ENCODE results near the gene VAMP4. TPM values are rescaled to one million over a fixed set of nuclear protein-coding genes. Genes with fewer than 3 reads are reported as not detected.
A peak's percentile ranks its signal among the peaks of the same experiment; 100 is the strongest.

VAMP4 gene
- total and polyA plus RNA-seq, 10 donors, result 7.4 to 21.7 (median 14.8) TPM

DNA sequence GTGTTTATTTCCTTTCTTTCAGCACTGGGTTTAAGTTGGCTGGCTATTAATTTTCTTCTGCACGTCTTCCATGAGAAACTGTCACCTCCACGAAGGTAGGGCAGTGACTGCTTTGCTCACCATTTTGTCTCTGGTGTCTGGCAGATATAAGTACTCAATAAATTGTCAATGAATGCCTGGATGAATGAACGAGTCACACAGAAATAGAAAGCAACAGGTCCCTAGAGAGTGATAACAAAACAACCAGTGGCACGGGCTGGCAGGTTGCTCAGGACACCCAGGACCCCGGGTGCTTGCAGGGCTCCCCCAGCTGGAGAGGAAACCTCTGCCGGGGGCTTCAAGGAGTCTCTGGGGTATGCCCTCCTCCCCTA lies 86.1 kb downstream of the VAMP4 start:
- H3K36me3 ChIP-seq, result no peaks in the 10 kb centered on the region
- H3K9me3 ChIP-seq, result no peaks in the 10 kb centered on the region
- 53 to 67% (median 58%) methylated on average over 6 of the region's 6 CpGs for whole genome bisulfite sequencing, 5 donors
- peak overlapping the region in 2 of 8 donors; percentile 24 to 39 for H3K4me3 ChIP-seq
- peaks cover 0 to 29% (median 0%) of the 10 kb centered on the region in 7 donors for H3K27me3 ChIP-seq (replicated peaks in 1 of 7)
- H3K27ac ChIP-seq, result peak overlapping the region in 4 of 8 donors; percentile 17 to 68 (median 42)
- intact Hi-C loops (cut with DNase I; ENCODE audit: low total_unique reads), result no loop called here
- peaks cover 0 to 18% (median 9%) of the 10 kb centered on the region in 6 donors for H3K4me1 ChIP-seq
- no peak for DNase-seq
- TF ChIP-seq POLR2AphosphoS5 (IDR thresholded peaks at IDR 0.05), result no peak

DNA sequence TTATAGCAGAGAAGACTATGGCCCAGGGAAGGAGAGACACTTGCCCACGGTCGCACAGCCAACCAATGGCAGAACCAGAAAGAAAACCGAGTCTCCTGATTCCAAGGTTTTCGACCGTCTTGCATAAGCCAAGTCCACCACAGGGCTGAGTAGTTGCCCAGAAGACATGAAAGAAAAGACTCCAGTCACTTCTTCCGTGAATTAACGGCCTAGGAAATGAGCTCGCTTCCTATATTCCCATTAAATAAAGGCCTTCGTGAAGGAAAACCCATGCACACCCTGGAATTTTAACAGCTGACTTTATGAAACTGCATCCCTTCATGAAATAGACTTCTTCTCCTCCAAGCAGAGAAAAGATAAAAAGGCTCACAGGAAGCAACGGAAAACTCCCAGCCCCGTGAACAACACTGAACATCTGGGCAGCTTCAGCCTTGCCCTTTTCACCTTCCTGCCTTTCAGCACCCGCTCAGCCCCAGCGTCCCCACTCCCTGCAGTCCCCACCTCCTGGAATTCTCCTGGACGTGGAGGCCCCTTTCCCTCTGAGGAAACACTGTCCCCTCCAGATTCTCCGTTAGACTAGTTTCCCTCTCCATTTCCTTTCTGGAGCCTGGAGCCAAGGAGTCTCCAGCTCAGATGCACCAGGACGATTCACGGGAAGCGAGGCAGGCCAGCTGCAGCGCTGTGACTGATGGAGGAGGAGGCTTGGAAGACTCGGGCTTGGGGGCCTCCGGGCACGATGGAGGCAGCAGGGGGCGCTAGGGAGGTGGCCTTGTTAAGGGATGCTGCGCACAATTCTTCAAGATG lies 86.7 kb downstream of the VAMP4 start:
- peak overlapping the region in 6 of 8 donors; percentile 17 to 68 (median 44) for H3K27ac ChIP-seq
- TF ChIP-seq POLR2AphosphoS5 (IDR thresholded peaks at IDR 0.05) (peak in 2 of 3 donors; percentile 44 to 45), POLR2A (IDR thresholded peaks at IDR 0.05) (no peak)
- TF ChIP-seq, protein P1, sequence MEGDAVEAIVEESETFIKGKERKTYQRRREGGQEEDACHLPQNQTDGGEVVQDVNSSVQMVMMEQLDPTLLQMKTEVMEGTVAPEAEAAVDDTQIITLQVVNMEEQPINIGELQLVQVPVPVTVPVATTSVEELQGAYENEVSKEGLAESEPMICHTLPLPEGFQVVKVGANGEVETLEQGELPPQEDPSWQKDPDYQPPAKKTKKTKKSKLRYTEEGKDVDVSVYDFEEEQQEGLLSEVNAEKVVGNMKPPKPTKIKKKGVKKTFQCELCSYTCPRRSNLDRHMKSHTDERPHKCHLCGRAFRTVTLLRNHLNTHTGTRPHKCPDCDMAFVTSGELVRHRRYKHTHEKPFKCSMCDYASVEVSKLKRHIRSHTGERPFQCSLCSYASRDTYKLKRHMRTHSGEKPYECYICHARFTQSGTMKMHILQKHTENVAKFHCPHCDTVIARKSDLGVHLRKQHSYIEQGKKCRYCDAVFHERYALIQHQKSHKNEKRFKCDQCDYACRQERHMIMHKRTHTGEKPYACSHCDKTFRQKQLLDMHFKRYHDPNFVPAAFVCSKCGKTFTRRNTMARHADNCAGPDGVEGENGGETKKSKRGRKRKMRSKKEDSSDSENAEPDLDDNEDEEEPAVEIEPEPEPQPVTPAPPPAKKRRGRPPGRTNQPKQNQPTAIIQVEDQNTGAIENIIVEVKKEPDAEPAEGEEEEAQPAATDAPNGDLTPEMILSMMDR (IDR thresholded peaks at IDR 0.05 in 8 of 11, conservative IDR thresholded peaks at IDR 0.05 in 3 of 11), result peak in 9 of 11 experiments; percentile 36 to 74 (median 58)
- H3K4me3 ChIP-seq, result peak overlapping the region in 3 of 8 donors; percentile 4 to 39 (median 24)
- peaks cover 0 to 29% (median 0%) of the 10 kb centered on the region in 7 donors for H3K27me3 ChIP-seq (replicated peaks in 1 of 7)
- no peaks in the 10 kb centered on the region for H3K9me3 ChIP-seq
- 17 to 22% (median 20%) methylated on average over 24 of the region's 24 CpGs for WGBS, 5 donors
- H3K4me1 ChIP-seq, result peaks cover 0 to 18% (median 9%) of the 10 kb centered on the region in 6 donors
- no peaks in the 10 kb centered on the region for H3K36me3 ChIP-seq
- intact Hi-C loops (cut with DNase I; ENCODE audit: low total_unique reads), result no loop called here
- DNase-seq, result peak; percentile 87

DNA sequence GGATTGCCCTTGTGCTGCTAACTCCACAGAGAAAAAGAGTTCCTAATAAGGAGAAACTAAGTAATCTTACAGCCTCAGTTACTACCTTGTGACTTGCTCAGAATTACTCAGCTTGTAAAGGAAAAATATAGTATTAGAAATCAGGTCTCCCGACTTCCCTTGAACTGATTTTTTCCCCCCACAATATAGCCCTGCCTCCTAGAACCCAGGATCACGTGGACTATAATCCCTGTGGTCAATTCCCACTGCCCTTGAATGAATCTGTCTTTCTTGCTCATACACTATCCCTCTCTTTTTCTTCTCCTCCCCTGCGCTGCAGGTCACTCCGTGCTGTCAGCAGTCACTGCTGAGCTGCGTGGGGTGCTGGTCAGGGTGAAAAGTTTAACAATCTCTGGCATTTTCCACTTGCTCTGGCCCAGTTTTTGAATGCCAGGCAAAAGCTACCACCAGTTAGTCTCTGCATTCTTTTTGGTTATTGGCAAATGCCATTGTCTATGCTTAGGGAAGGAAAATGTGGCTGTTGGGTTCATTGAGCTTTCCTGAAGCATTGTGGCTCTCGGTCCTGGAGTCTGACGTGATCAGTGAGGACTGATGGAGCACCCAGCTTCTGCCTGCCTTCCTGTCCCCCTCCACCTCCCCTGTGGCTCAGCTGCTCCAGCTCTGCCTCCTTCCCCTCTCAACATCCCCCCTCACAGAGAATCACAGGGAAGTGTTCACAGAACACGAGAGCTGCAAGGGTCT lies 87.5 kb downstream of the VAMP4 start:
- DNase-seq, result no peak
- peaks cover 0 to 18% (median 9%) of the 10 kb centered on the region in 6 donors for H3K4me1 ChIP-seq
- no peak overlapping the region for H3K4me3 ChIP-seq
- no peaks in the 10 kb centered on the region for H3K36me3 ChIP-seq
- intact Hi-C loops (cut with DNase I; ENCODE audit: low total_unique reads), result no loop called here
- peak overlapping the region in 6 of 8 donors; percentile 17 to 68 (median 44) for H3K27ac ChIP-seq
- no peaks in the 10 kb centered on the region for H3K9me3 ChIP-seq
- TF ChIP-seq POLR2AphosphoS5 (IDR thresholded peaks at IDR 0.05) (no peak), POLR2A (IDR thresholded peaks at IDR 0.05) (no peak)
- TF ChIP-seq, protein P1 (IDR thresholded peaks at IDR 0.05 in 8 of 11, conservative IDR thresholded peaks at IDR 0.05 in 3 of 11), result no peak
- WGBS, 5 donors, result 56 to 67% (median 63%) methylated on average over 8 of the region's 8 CpGs
- H3K27me3 ChIP-seq (replicated peaks in 1 of 7), result peaks cover 0 to 29% (median 0%) of the 10 kb centered on the region in 7 donors

DNA sequence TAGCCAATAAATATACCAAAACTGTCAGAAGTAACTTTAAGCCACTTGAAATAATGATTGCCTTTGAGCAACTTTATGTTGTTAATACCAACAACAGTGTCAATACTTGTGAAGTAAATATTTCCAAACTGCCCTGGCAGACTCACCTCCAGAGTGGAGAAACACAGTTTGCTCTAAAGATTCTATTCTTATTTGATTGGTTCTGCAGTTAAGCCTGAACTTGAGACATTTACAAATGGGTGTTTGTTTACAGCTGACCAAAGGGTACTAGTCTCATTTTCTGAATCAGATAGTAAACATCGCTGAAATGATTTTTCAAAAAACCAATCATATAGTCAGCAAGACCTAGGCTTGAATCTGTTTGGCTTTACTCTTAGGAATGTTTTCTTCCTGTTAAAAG lies 88.1 kb downstream of the VAMP4 start:
- intact Hi-C loops (cut with DNase I; ENCODE audit: low total_unique reads), result no loop called here
- Histone ChIP-seq H3K4me1 (peaks cover 0 to 18% (median 9%) of the 10 kb centered on the region in 6 donors), H3K4me3 (no peak overlapping the region)

More for the DNA sequence above, 88.1 kb downstream of the VAMP4 start:
- 79 to 91% (median 83%) methylated on average over 1 of the region's 1 CpG for WGBS, 5 donors
- Histone ChIP-seq H3K27ac (peak overlapping the region in 1 of 8 donors; percentile 53), H3K27me3 (replicated peaks in 1 of 7) (peaks cover 0 to 29% (median 0%) of the 10 kb centered on the region in 7 donors), H3K9me3 (no peaks in the 10 kb centered on the region), H3K36me3 (no peaks in the 10 kb centered on the region)
- no peak for DNase-seq
- TF ChIP-seq POLR2AphosphoS5 (IDR thresholded peaks at IDR 0.05), result no peak
- TF ChIP-seq POLR2A (IDR thresholded peaks at IDR 0.05), result no peak
- TF ChIP-seq, protein P1 (IDR thresholded peaks at IDR 0.05 in 8 of 11, conservative IDR thresholded peaks at IDR 0.05 in 3 of 11), result no peak
